NK-92 treated with Interleukin-12 subunit alpha and Interleukin-12 subunit beta, amount 100 ng/mL, for 24 hours (cell line): ENCODE data around the gene CPZ.

Experiments
- DNase-seq: peaks from one replicate; lab custom pipeline; 2025; lab: John Stamatoyannopoulos, UW

The CPZ gene

GRCh38 chr4:8639777-8640720 lies 47.5 kb downstream of the CPZ start:
- no peak for DNase-seq

- DNase-seq: no peak
Observed at GRCh38 chr4:8640816-8641215, 48.3 kb downstream of the CPZ start.

- DNase-seq: no peak
Observed at GRCh38 chr4:8641256-8641655, 48.7 kb downstream of the CPZ start.

GRCh38 chr4:8641931-8642650 lies 49.5 kb downstream of the CPZ start:
- DNase-seq: no peak

- DNase-seq: no peak
Observed at GRCh38 chr4:8642651-8643321, 50.2 kb downstream of the CPZ start.

GRCh38 chr4:8643441-8643840 lies 50.9 kb downstream of the CPZ start:
- no peak for DNase-seq

GRCh38 chr4:8643986-8644385 lies 51.4 kb downstream of the CPZ start:
- no peak for DNase-seq

GRCh38 chr4:8644461-8644891 lies 51.9 kb downstream of the CPZ start:
- no peak for DNase-seq

GRCh38 chr4:8644966-8645752 lies 52.6 kb downstream of the CPZ start:
- no peak for DNase-seq

- no peak for DNase-seq
Observed at GRCh38 chr4:8645753-8646124, 53.2 kb downstream of the CPZ start.

- DNase-seq: no peak
Observed at GRCh38 chr4:8646296-8647093, 53.9 kb downstream of the CPZ start.

GRCh38 chr4:8647094-8647570 lies 54.6 kb downstream of the CPZ start:
- no peak for DNase-seq

- no peak for DNase-seq
Observed at GRCh38 chr4:8647626-8648025, 55.1 kb downstream of the CPZ start.

- DNase-seq: no peak
Observed at GRCh38 chr4:8648296-8648695, 55.7 kb downstream of the CPZ start.

- no peak for DNase-seq
Observed at GRCh38 chr4:8648816-8649630, 56.5 kb downstream of the CPZ start.

GRCh38 chr4:8649631-8650361 lies 57.2 kb downstream of the CPZ start:
- no peak for DNase-seq

- no peak for DNase-seq
Observed at GRCh38 chr4:8651661-8652180, 59.2 kb downstream of the CPZ start.

GRCh38 chr4:8652181-8653078 lies 59.9 kb downstream of the CPZ start:
- no peak for DNase-seq
